Pancreas (tissue), 10 donors: ENCODE measurements around the gene TEKT1. TPM values are rescaled to one million over a fixed set of nuclear protein-coding genes. Genes with fewer than 3 reads are reported as not detected.

Experiments
- ATAC-seq, 4 donors: fragments of 200-7000 bp; cut with Tn5 transposase; one replicate each; pipeline versions ENCODE4 v1.8.0 to v1.9.1; 2020; ENCODE audit warnings: mild to moderate bottlenecking in 4 of 4, moderate library complexity in 4 of 4
- DNase-seq, 6 donors: peaks; one replicate each; pipeline ENCODE4 v3.0.0-alpha.2; 2020
- FAIRE-seq: peaks from 2 replicates; lab custom pipeline; 2012; peaks lifted over from hg19 to GRCh38; lab: Jason Lieb, UNC
- H3K27ac ChIP-seq, 4 donors: fragments of 200-600 bp; sonication (generic); 1 replicate in 3 of 4; 2 replicates in 1 of 4; pipeline versions ENCODE4 v1.5.0 to v1.8.0; 2020
- H3K27me3 ChIP-seq, 4 donors: fragments of 200-600 bp; one replicate each; pipeline ENCODE4 v1.8.0; 2021
- H3K36me3 ChIP-seq, 3 donors: fragments of 200-600 bp; sonication (generic) in 1 of 3; one replicate each; pipeline versions ENCODE4 v1.5.0 to v1.8.0; 2020 to 2021
- H3K4me1 ChIP-seq, 3 donors: fragments of 200-600 bp; one replicate each; pipeline ENCODE4 v1.8.0; 2021
- H3K4me3 ChIP-seq, 4 donors: fragments of 200-600 bp; sonication (generic) in 2 of 4; one replicate each; pipeline versions ENCODE4 v1.5.0 to v1.8.0; 2020 to 2021
- H3K9me3 ChIP-seq, 4 donors: fragments of 200-600 bp; one replicate each; pipeline ENCODE4 v1.8.0; 2021
- CTCF ChIP-seq, 4 donors: fragments of 200-600 bp; sonication (generic) in 3 of 4; IDR thresholded peaks; one replicate each; pipeline versions ENCODE4 v1.5.0 to v1.8.0; 2021; ENCODE audit warnings: antibody characterized with exemption in 4 of 4
- WGBS, 2 donors: extraction: QIAGEN DNeasy Blood & Tissue Kit; methylation state at CpG; one replicate each; pipeline ENCODE4 v1.1.7; 2013; 5-methylcytosine and 5-hydroxymethylcytosine counted together
- intact Hi-C, 3 donors: fragments of 100-400 bp; cut with DNase I; formaldehyde crosslinking; loops; one replicate each; pipeline versions ENCODE4 v1.11.1 to v1.14.2; 2022
- polyA plus RNA-seq, 2 donors: library from polyadenylated mRNA; stranded (reverse); fragments of 200-250 nt; gene quantifications; one replicate each; pipeline ENCODE4 v1.2.3, GENCODE V29; 2013
- total RNA-seq, 6 donors: library from RNA; stranded (reverse); fragmentation: NEBNext Ultra II Directional in 4 of 6; extraction: Animal tissue kit (Norgen Biotek cat#: 25700) in 4 of 6; gene quantifications; one replicate each; pipeline versions ENCODE4 v1.2.1 to v1.2.4, GENCODE V29; 2021 to 2023
- donor health status: healthy with polysubstance abuse.
- donor health status: DM: no; HTN: no; CAD: no; lungs with moderate emphysema.
- donor health status: DM: no; HTN: no; CAD: no.
- donor health status: control.
- donor health status: control.
- donor health status: Bipolar disorder and iron deficiency.
- donor health status: DM: yes; HTN: yes; CAD: no.
- donor health status: DM: no; HTN: no; CAD: no.
- donor health status: DM: no; HTN: no; CAD: no.
- donor health status: DM: yes; HTN: yes; CAD: no.

TEKT1 gene
- total and polyA plus RNA-seq, 8 donors = 0.07 to 0.28 TPM; not detected in 6

GRCh38 chr17:6796887-6797490 lies 34.5 kb downstream of the TEKT1 start:
- Histone ChIP-seq H3K4me1 (no peaks in the 10 kb centered on the region), H3K27ac (no peak overlapping the region), H3K27me3 (no peaks in the 10 kb centered on the region), H3K4me3 (no peak overlapping the region), H3K9me3 (no peaks in the 10 kb centered on the region), H3K36me3 (no peaks in the 10 kb centered on the region)
- 67 to 79% methylated on average over 2 of the region's 2 CpGs for WGBS, 2 donors
- TF ChIP-seq CTCF (IDR thresholded peaks at IDR 0.05) = no peak
- DNase-seq (no peak), ATAC-seq (no peak), FAIRE-seq (no peak)
- intact Hi-C loops = no loop called here

- WGBS, 2 donors = 28 to 33% methylated on average over 10 of the region's 10 CpGs
- Histone ChIP-seq H3K27ac (no peak overlapping the region), H3K9me3 (no peaks in the 10 kb centered on the region), H3K27me3 (no peaks in the 10 kb centered on the region), H3K36me3 (no peaks in the 10 kb centered on the region), H3K4me1 (no peaks in the 10 kb centered on the region), H3K4me3 (no peak overlapping the region)
- FAIRE-seq (no peak), DNase-seq (no peak), ATAC-seq (no peak)
- TF ChIP-seq CTCF (IDR thresholded peaks at IDR 0.05) = no peak
- intact Hi-C loops = no loop called here
These were observed 35.3 kb downstream of the TEKT1 start for GRCh38 chr17:6796017-6796886.

GRCh38 chr17:6793748-6794493 lies 37.6 kb downstream of the TEKT1 start:
- ATAC-seq (no peak), FAIRE-seq (no peak), DNase-seq (no peak)
- Histone ChIP-seq H3K36me3 (no peaks in the 10 kb centered on the region), H3K4me1 (no peaks in the 10 kb centered on the region), H3K4me3 (no peak overlapping the region), H3K27ac (no peak overlapping the region), H3K27me3 (peaks cover 0 to 4% (median 0%) of the 10 kb centered on the region in 4 donors), H3K9me3 (no peaks in the 10 kb centered on the region)
- WGBS, 2 donors = 60 to 73% methylated on average over 5 of the region's 5 CpGs
- no peak for TF ChIP-seq CTCF (IDR thresholded peaks at IDR 0.05)
- intact Hi-C loops = no loop called here

GRCh38 chr17:6789146-6789545 lies 42.4 kb downstream of the TEKT1 start:
- DNase-seq = no peak
- intact Hi-C loops = no loop called here
- Histone ChIP-seq H3K36me3 (no peaks in the 10 kb centered on the region), H3K4me3 (no peak overlapping the region), H3K27me3 (peaks cover 0 to 4% (median 1%) of the 10 kb centered on the region in 4 donors), H3K27ac (no peak overlapping the region), H3K9me3 (no peaks in the 10 kb centered on the region), H3K4me1 (no peaks in the 10 kb centered on the region)
- no peak for ATAC-seq
- WGBS, 2 donors = 40 to 41% methylated on average over 4 of the region's 4 CpGs
- no peak for TF ChIP-seq CTCF (IDR thresholded peaks at IDR 0.05)
- no peak for FAIRE-seq
